ENCODE data around the gene CENPL. TPM values are rescaled to one million over a fixed set of nuclear protein-coding genes. Genes with fewer than 3 reads are reported as not detected.

The CENPL gene
- total and polyA plus RNA-seq, 2 donors from 2014 or later = 0.71 to 3.7 TPM

DNA sequence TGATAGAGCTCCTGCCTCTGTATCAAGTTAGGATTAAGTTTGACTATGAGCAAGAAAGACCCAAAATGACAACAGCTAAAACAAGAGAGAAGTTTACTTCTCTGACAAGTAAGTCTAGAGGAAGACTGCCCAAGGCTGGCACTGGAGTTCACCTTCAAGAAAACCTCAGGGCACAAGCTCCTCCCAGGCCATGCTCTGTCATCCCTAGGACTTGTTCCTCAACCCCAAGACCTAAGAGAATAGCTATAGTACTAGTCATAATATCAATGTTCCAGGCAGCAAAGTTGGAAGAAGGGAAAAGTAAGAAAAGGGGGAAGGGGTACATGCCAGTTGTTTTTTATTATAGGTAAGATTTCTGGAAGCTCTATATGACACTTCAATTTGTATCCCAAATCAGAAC, 26.6 kb downstream of the CENPL start:
- no peak overlapping the region for H3K4me3 ChIP-seq (ENCODE audit: low read length in 3 of 3)
- TF ChIP-seq, protein P1, sequence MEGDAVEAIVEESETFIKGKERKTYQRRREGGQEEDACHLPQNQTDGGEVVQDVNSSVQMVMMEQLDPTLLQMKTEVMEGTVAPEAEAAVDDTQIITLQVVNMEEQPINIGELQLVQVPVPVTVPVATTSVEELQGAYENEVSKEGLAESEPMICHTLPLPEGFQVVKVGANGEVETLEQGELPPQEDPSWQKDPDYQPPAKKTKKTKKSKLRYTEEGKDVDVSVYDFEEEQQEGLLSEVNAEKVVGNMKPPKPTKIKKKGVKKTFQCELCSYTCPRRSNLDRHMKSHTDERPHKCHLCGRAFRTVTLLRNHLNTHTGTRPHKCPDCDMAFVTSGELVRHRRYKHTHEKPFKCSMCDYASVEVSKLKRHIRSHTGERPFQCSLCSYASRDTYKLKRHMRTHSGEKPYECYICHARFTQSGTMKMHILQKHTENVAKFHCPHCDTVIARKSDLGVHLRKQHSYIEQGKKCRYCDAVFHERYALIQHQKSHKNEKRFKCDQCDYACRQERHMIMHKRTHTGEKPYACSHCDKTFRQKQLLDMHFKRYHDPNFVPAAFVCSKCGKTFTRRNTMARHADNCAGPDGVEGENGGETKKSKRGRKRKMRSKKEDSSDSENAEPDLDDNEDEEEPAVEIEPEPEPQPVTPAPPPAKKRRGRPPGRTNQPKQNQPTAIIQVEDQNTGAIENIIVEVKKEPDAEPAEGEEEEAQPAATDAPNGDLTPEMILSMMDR (IDR thresholded peaks at IDR 0.05; ENCODE audit: borderline replicate concordance, extremely low read depth, insufficient read depth) = no peak
- H3K9me3 ChIP-seq (ENCODE audit: control insufficient read depth in 2 of 3, insufficient read depth in 1 of 3, low read length in 3 of 3) = no peaks in the 10 kb centered on the region
- H3K27me3 ChIP-seq (ENCODE audit: control insufficient read depth, insufficient read depth, low read length) = no peaks in the 10 kb centered on the region
- intact Hi-C loops (cut with DNase I) = no loop called here
- H3K27ac ChIP-seq (ENCODE audit: low read depth in 2 of 2, low read length in 2 of 2) = no peak overlapping the region
- H3K9ac ChIP-seq (ENCODE audit: low read length in 3 of 3) = no peak overlapping the region
- no peak for DNase-seq
- H3K4me1 ChIP-seq (ENCODE audit: control insufficient read depth in 2 of 3, insufficient read depth in 2 of 3, low read depth in 1 of 3, low read length in 3 of 3) = no peaks in the 10 kb centered on the region
- no peak for FAIRE-seq
- H3K36me3 ChIP-seq (ENCODE audit: control insufficient read depth in 2 of 3, insufficient read depth in 3 of 3, low read length in 3 of 3) = no peaks in the 10 kb centered on the region

DNA sequence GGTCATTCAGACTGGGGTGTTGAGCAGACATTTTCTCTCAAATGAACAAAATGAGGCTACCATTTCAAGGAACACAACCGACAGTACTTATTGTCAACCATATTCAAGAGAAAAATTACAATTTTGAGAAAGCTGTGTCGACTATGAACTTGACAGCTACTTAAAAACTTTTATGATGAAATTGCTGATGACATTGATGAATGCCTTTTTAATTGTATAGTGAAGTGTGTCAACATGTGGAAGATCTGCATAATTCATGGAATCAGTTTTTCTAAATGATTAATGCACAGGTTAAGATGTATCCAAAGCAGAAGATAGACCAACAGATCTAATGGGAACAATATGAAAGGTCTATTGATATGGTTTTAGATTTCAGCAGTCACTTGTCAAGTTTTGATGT, 34.8 kb downstream of the CENPL start:
- Histone ChIP-seq H3K27me3 (ENCODE audit: control insufficient read depth, insufficient read depth, low read length) (no peaks in the 10 kb centered on the region), H3K27ac (ENCODE audit: low read depth in 2 of 2, low read length in 2 of 2) (no peak overlapping the region), H3K4me3 (ENCODE audit: low read length in 3 of 3) (no peak overlapping the region), H3K4me1 (ENCODE audit: control insufficient read depth in 2 of 3, insufficient read depth in 2 of 3, low read depth in 1 of 3, low read length in 3 of 3) (no peaks in the 10 kb centered on the region), H3K36me3 (ENCODE audit: control insufficient read depth in 2 of 3, insufficient read depth in 3 of 3, low read length in 3 of 3) (peaks cover 0 to 9% (median 2%) of the 10 kb centered on the region in 3 donors), H3K9me3 (ENCODE audit: control insufficient read depth in 2 of 3, insufficient read depth in 1 of 3, low read length in 3 of 3) (no peaks in the 10 kb centered on the region), H3K9ac (ENCODE audit: low read length in 3 of 3) (no peak overlapping the region)
- FAIRE-seq (no peak), DNase-seq (no peak)
- intact Hi-C loops (cut with DNase I) = no loop called here
- TF ChIP-seq, protein P1 (IDR thresholded peaks at IDR 0.05; ENCODE audit: borderline replicate concordance, extremely low read depth, insufficient read depth) = no peak

DNA sequence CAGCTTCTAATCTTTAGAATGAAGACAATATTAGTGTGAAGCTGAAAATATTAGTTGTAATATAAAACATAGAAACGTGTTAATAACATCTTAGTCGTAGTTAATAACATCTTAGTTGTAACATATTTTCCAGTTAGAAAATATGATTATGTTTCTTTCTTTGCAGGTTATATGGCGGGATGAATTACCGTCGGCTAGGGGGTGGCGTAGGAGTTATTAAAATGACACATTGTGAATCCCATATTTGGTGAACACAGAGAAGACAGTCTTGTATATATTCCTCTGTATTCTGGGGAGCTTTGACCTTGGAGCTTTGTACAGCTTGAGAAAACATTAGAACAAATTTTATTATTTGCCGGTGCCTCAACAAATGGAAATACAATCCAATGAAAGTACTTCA, 39.7 kb downstream of the CENPL start:
- H3K27ac ChIP-seq (ENCODE audit: low read depth in 2 of 2, low read length in 2 of 2) = no peak overlapping the region
- H3K4me3 ChIP-seq (ENCODE audit: low read length in 3 of 3) = no peak overlapping the region
- H3K4me1 ChIP-seq (ENCODE audit: control insufficient read depth in 2 of 3, insufficient read depth in 2 of 3, low read depth in 1 of 3, low read length in 3 of 3) = no peaks in the 10 kb centered on the region
- H3K9ac ChIP-seq (ENCODE audit: low read length in 3 of 3) = no peak overlapping the region
- FAIRE-seq (no peak), DNase-seq (no peak)
- TF ChIP-seq, protein P1 (IDR thresholded peaks at IDR 0.05; ENCODE audit: borderline replicate concordance, extremely low read depth, insufficient read depth) = no peak
- no peaks in the 10 kb centered on the region for H3K9me3 ChIP-seq (ENCODE audit: control insufficient read depth in 2 of 3, insufficient read depth in 1 of 3, low read length in 3 of 3)
- H3K27me3 ChIP-seq (ENCODE audit: control insufficient read depth, insufficient read depth, low read length) = no peaks in the 10 kb centered on the region
- intact Hi-C loops (cut with DNase I) = no loop called here
- H3K36me3 ChIP-seq (ENCODE audit: control insufficient read depth in 2 of 3, insufficient read depth in 3 of 3, low read length in 3 of 3) = peaks cover 2 to 37% (median 11%) of the 10 kb centered on the region in 3 donors

DNA sequence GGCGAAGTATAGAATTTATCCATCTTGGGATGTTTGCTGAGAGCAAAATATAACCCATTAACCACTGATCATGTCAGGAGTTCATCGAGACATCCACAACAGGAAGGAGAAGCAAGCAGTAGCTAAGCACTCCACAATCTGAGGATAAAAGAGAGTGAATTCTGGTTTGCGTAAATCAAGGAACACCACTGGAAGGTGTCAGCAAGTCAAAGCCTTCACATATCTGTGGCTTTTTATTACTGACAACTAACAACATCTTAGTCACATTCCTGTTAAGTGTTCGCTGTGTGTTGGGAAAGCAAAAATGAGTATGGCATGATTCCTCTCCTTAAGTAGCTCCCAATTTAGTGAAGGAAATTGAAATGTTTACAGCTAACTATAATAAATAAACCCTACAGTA, 44.7 kb downstream of the CENPL start:
- intact Hi-C loops (cut with DNase I) = no loop called here
- DNase-seq = no peak
- TF ChIP-seq, protein P1 (IDR thresholded peaks at IDR 0.05; ENCODE audit: borderline replicate concordance, extremely low read depth, insufficient read depth) = no peak
- no peaks in the 10 kb centered on the region for H3K9me3 ChIP-seq (ENCODE audit: control insufficient read depth in 2 of 3, insufficient read depth in 1 of 3, low read length in 3 of 3)
- H3K27ac ChIP-seq (ENCODE audit: low read depth in 2 of 2, low read length in 2 of 2) = no peak overlapping the region
- H3K4me1 ChIP-seq (ENCODE audit: control insufficient read depth in 2 of 3, insufficient read depth in 2 of 3, low read depth in 1 of 3, low read length in 3 of 3) = no peaks in the 10 kb centered on the region
- no peak overlapping the region for H3K9ac ChIP-seq (ENCODE audit: low read length in 3 of 3)
- H3K36me3 ChIP-seq (ENCODE audit: control insufficient read depth in 2 of 3, insufficient read depth in 3 of 3, low read length in 3 of 3) = peaks cover 12 to 53% (median 30%) of the 10 kb centered on the region in 3 donors
- H3K27me3 ChIP-seq (ENCODE audit: control insufficient read depth, insufficient read depth, low read length) = no peaks in the 10 kb centered on the region
- no peak for FAIRE-seq
- no peak overlapping the region for H3K4me3 ChIP-seq (ENCODE audit: low read length in 3 of 3)

Data from kidney (tissue), 14 donors.